IMR-90 (cell line): Measurements from ENCODE around the gene PTGES3. TPM values are rescaled to one million over a fixed set of nuclear protein-coding genes. Genes with fewer than 3 reads are reported as not detected.
A peak's percentile ranks its signal among the peaks of the same experiment; 100 is the strongest.

Source experiments
- ATAC-seq: fragments of 200-7000 bp; cut with Tn5 transposase; 2 replicates; pipeline ENCODE4 v1.9.1; 2020; ENCODE audit warnings: low read depth, mild to moderate bottlenecking, moderate library complexity
- BruUV-seq: library from RNA; stranded (reverse); fragments of 400-500 nt; replicated peaks from 2 replicates; lab custom pipeline; 2021; lab: Mats Ljungman, UMichigan
- CTCF ChIA-PET: fragments of 300-600 bp; formaldehyde crosslinking; extraction: SDS; loops from one replicate; lab custom pipeline; 2021; ENCODE audit warnings: antibody characterized with exemption; lab: Yijun Ruan, JAX
- POLR2A ChIA-PET: fragments of 300-600 bp; sonication (Branson Sonifier 250); formaldehyde crosslinking; loops from one replicate; lab custom pipeline; 2022; ENCODE audit warnings: antibody characterized with exemption; ENCODE audit not compliant: unreplicated experiment; lab: Charles Lee
- DNase-seq: peaks from one replicate; pipeline ENCODE4 v3.0.0; 2013
- H2AFZ ChIP-seq: replicated peaks from 2 replicates; pipeline ENCODE3; 2013; ENCODE audit warnings: low read length, mild to moderate bottlenecking; ENCODE audit not compliant: poor library complexity
- H2AK5ac ChIP-seq: 2 replicates; pipeline ENCODE4 v1.6.1; 2013; ENCODE audit warnings: low read depth, low read length, inconsistent platforms
- H2AK9ac ChIP-seq: replicated peaks from 2 replicates; pipeline ENCODE3; 2013; ENCODE audit warnings: mild to moderate bottlenecking, low read depth, low read length, moderate library complexity; ENCODE audit not compliant: poor library complexity
- H2BK120ac ChIP-seq: 2 replicates; pipeline ENCODE4 v1.6.1; 2013; ENCODE audit warnings: low read depth, low read length, inconsistent platforms
- H2BK15ac ChIP-seq: 3 replicates; pipeline ENCODE4 v1.6.1; 2013; ENCODE audit warnings: low read depth, low read length, inconsistent platforms
- H2BK20ac ChIP-seq: 2 replicates; pipeline ENCODE4 v1.6.1; 2013; ENCODE audit warnings: low read depth, mild to moderate bottlenecking, inconsistent platforms, low read length, moderate library complexity
- H2BK5ac ChIP-seq: 2 replicates; pipeline ENCODE4 v1.6.1; 2013; ENCODE audit warnings: mild to moderate bottlenecking, low read depth, low read length, inconsistent platforms; ENCODE audit not compliant: poor library complexity, severe bottlenecking
- H3K14ac ChIP-seq: replicated peaks from 2 replicates; pipeline ENCODE4 v1.6.1; 2013; ENCODE audit warnings: low read depth, low read length, inconsistent platforms
- H3K18ac ChIP-seq: 2 replicates; pipeline ENCODE4 v1.6.1; 2013; ENCODE audit warnings: low read depth, low read length, control low read depth
- H3K23ac ChIP-seq: 2 replicates; pipeline ENCODE4 v1.6.1; 2013; ENCODE audit warnings: low read depth, low read length, inconsistent platforms
- H3K27ac ChIP-seq: 2 replicates; pipeline ENCODE4 v1.5.1; 2013; ENCODE audit warnings: mild to moderate bottlenecking, control low read depth, low read length; ENCODE audit not compliant: insufficient read depth
- H3K27me3 ChIP-seq: 2 replicates; pipeline ENCODE4 v1.6.1; 2013; ENCODE audit warnings: low read length; ENCODE audit not compliant: control insufficient read depth, insufficient read depth
- H3K36me3 ChIP-seq: 2 replicates; pipeline ENCODE4 v1.6.1; 2013; ENCODE audit warnings: low read length, mixed read lengths; ENCODE audit not compliant: control insufficient read depth, insufficient read depth
- H3K4ac ChIP-seq: 2 replicates; pipeline ENCODE4 v1.6.1; 2013; ENCODE audit warnings: low read depth, low read length, inconsistent platforms
- H3K4me1 ChIP-seq: 2 replicates; pipeline ENCODE4 v1.6.1; 2013; ENCODE audit warnings: low read length, mixed read lengths; ENCODE audit not compliant: control insufficient read depth, insufficient read depth
- H3K4me2 ChIP-seq: 2 replicates; pipeline ENCODE4 v1.6.1; 2013; ENCODE audit warnings: low read depth, mild to moderate bottlenecking, control low read depth, low read length, moderate library complexity
- H3K4me3 ChIP-seq: 2 replicates; pipeline ENCODE4 v1.5.1; 2013; ENCODE audit warnings: low read depth, mild to moderate bottlenecking, control low read depth, low read length, moderate library complexity; ENCODE audit not compliant: insufficient read depth
- H3K56ac ChIP-seq: 2 replicates; pipeline ENCODE4 v1.6.1; 2013; ENCODE audit warnings: low read length, inconsistent platforms; ENCODE audit not compliant: insufficient read depth; ENCODE audit errors: extremely low read depth
- H3K79me1 ChIP-seq, 2 experiments: 2 replicates each; pipeline ENCODE4 v1.6.1; 2013; ENCODE audit warnings: low read length in 2 of 2, inconsistent platforms in 1 of 2, low read depth in 1 of 2
- H3K9ac ChIP-seq: 2 replicates; pipeline ENCODE4 v1.6.1; 2013; ENCODE audit warnings: low read depth, low read length, control low read depth
- H3K9me1 ChIP-seq: 2 replicates; pipeline ENCODE4 v1.6.1; 2013; ENCODE audit warnings: low read length, inconsistent platforms; ENCODE audit not compliant: insufficient read depth
- H3K9me3 ChIP-seq: 2 replicates; pipeline ENCODE4 v1.6.1; 2013; ENCODE audit warnings: low read length; ENCODE audit not compliant: control insufficient read depth, insufficient read depth
- H4K20me1 ChIP-seq: 2 replicates; pipeline ENCODE4 v1.6.1; 2013; ENCODE audit warnings: low read length, inconsistent platforms; ENCODE audit not compliant: insufficient read depth
- H4K5ac ChIP-seq: 2 replicates; pipeline ENCODE4 v1.6.1; 2013; ENCODE audit warnings: mild to moderate bottlenecking, low read depth, low read length, control low read depth
- H4K8ac ChIP-seq, 2 experiments: 2 replicates each; pipeline ENCODE4 v1.6.1; 2013; ENCODE audit warnings: low read depth in 2 of 2, low read length in 2 of 2, control low read depth in 1 of 2, inconsistent platforms in 1 of 2
- H4K91ac ChIP-seq: 2 replicates; pipeline ENCODE4 v1.6.1; 2013; ENCODE audit warnings: low read depth, low read length, inconsistent platforms; ENCODE audit not compliant: insufficient read depth
- MXI1 ChIP-seq: IDR thresholded peaks from 2 replicates; pipeline ENCODE4 v1.6.1; 2012; ENCODE audit warnings: low read depth, mild to moderate bottlenecking, low read length, moderate library complexity, borderline replicate concordance
- USF2 ChIP-seq: fragments of 150-350 bp; IDR thresholded peaks from 2 replicates; pipeline ENCODE4 v1.6.1; 2017; ENCODE audit warnings: mild to moderate bottlenecking, antibody characterized with exemption, low read length, low read depth
- WGBS, 2 experiments: methylation state at CpG; one replicate each; pipeline versions ENCODE4 v1.1.5 to v1.1.7; 2013; ENCODE audit warnings: missing lambda C conversion rate in 2 of 2; ENCODE audit not compliant: insufficient read length in 1 of 2; ENCODE audit errors: extremely low coverage in 2 of 2; 5-methylcytosine and 5-hydroxymethylcytosine counted together
- dilution Hi-C: fragments of 300-500 bp; cut with HindIII; formaldehyde crosslinking; loops from one replicate; pipeline ENCODE4 v1.14.3; 2018; ENCODE audit warnings: low sequenced_read_pairs; ENCODE audit not compliant: unreplicated experiment
- in situ Hi-C: fragments of 300-500 bp; cut with MboI; formaldehyde crosslinking; loops from 3 replicates; pipeline ENCODE4 v1.14.3; 2019; ENCODE audit warnings: low sequenced_read_pairs, inconsistent platforms, mixed read lengths
- intact Hi-C: fragments of 100-400 bp; cut with micrococcal nuclease; formaldehyde crosslinking; loops from 2 replicates; pipeline ENCODE4 v1.10.0; 2022
- polyA plus RNA-seq, 3 experiments: library from polyadenylated mRNA; depleted of rRNA; stranded (reverse); fragments of >200 nt; gene quantifications; 2 replicates each; pipeline ENCODE4 v1.2.3, GENCODE V29; 2012; ENCODE audit warnings: low replicate concordance in 1 of 3
- total RNA-seq: library from RNA; depleted of rRNA; stranded (reverse); fragments of >200 nt; gene quantifications from 2 replicates; pipeline ENCODE4 v1.2.3, GENCODE V29; 2012

Gene PTGES3
- total and polyA plus RNA-seq, 2 of the 4 experiments (the other 2 are of a cell fraction): 42.7 to 73.2 TPM

- Histone ChIP-seq H3K36me3 (0 out of 2 replicates have a peak, but pooled peaks cover 7% of the 10 kb centered on the region), H3K9ac (peak overlapping the region; percentile 90), H3K9me1 (peaks cover 19% of the 10 kb centered on the region), H3K23ac (peak overlapping the region; percentile 95), H3K27me3 (no peaks in the 10 kb centered on the region), H4K20me1 (peaks cover 84% of the 10 kb centered on the region), H3K27ac (peak overlapping the region; percentile 88), H3K4ac (peak overlapping the region; percentile 86), H3K9me3 (no peaks in the 10 kb centered on the region), H4K91ac (peak overlapping the region; percentile 67), H4K8ac (peak overlapping the region in 1 of 2 experiments; percentile 64; a peak in 2 of 4 replicates), H2AK9ac (peak overlapping the region; percentile 99), H2BK20ac (0 out of 2 replicates have a peak overlapping the region, but pooled peaks have one; percentile 8), H3K4me3 (peak overlapping the region; percentile 91), H3K4me2 (peak overlapping the region; percentile 100), H4K5ac (peak overlapping the region; percentile 59), H2AFZ (peak overlapping the region; percentile 79), H3K14ac (peak overlapping the region; percentile 89), H3K4me1 (peaks cover 14% of the 10 kb centered on the region), H3K79me1 (peaks cover 11 to 70% of the 10 kb centered on the region in 2 experiments; a peak in 3 of 4 replicates), H2BK120ac (peak overlapping the region; percentile 55), H2AK5ac (peak overlapping the region; percentile 55), H2BK5ac (peak overlapping the region; percentile 71), H2BK15ac (no peak overlapping the region), H3K56ac (peak overlapping the region; percentile 76), H3K18ac (peak overlapping the region; percentile 40)
- in situ Hi-C loops: no loop called here
- POLR2A ChIA-PET: interaction anchor here (0.5 to 2.0 kb wide), 6 partner anchors 8 to 380 kb away, joined by 3 to 6 read pairs (median 4); partner anchors contain the start of gene NACA
- intact Hi-C loops: loop anchor here (2.0 kb wide), 1 partner anchor 96 kb away; the partner anchor contains the start of gene NACA
- WGBS, 2 experiments: 0% methylated on average over 4 of the region's 18 CpGs; no CpG with 5 or more reads in 1 of the 2 experiments
- CTCF ChIA-PET: interaction anchor here (0.6 to 2.2 kb wide), 3 partner anchors 8 to 373 kb away, joined by 4 to 16 read pairs (median 7); no protein-coding TSS in a partner anchor
- dilution Hi-C loops: no loop called here
- DNase-seq (peak; percentile 74), ATAC-seq (peak; percentile 11; the same call in 1 of the 2 replicates)
- no TSS peak for BruUV-seq
- TF ChIP-seq USF2 (no peak), MXI1 (peak; percentile 90)
Observed at GRCh38 chr12:56628671-56629458, 59.2 kb downstream of the PTGES3 start.
